Prostate gland (tissue), 2 donors: ENCODE results near the gene TMSB4X. TPM values are rescaled to one million over a fixed set of nuclear protein-coding genes. Genes with fewer than 3 reads are reported as not detected.

Experiments used
- DNase-seq: peaks from one replicate; pipeline ENCODE4 v3.0.0-alpha.2; 2019; ENCODE audit warnings: low spot score
- H3K27ac ChIP-seq, 2 donors: fragments of 200-600 bp; sonication (generic); 2 replicates each; pipeline ENCODE4 v1.5.1; 2017 to 2019
- H3K27me3 ChIP-seq: fragments of 200-600 bp; sonication (generic); replicated peaks from 2 replicates; pipeline ENCODE4 v1.5.1; 2019; ENCODE audit not compliant: insufficient read depth
- H3K36me3 ChIP-seq, 2 donors: fragments of 200-600 bp; sonication (generic); 1 replicate in 1 of 2; 2 replicates in 1 of 2; pipeline versions ENCODE4 v1.5.1 to v1.8.1; 2017 to 2019
- H3K4me1 ChIP-seq: fragments of 200-600 bp; sonication (generic); replicated peaks from 2 replicates; pipeline ENCODE4 v1.5.1; 2019
- H3K4me3 ChIP-seq, 2 donors: fragments of 200-600 bp; sonication (generic); 2 replicates each; pipeline ENCODE4 v1.5.1; 2017 to 2019
- H3K9me3 ChIP-seq: fragments of 200-600 bp; sonication (generic); 2 replicates; pipeline ENCODE4 v1.5.1; 2017
- CTCF ChIP-seq, 4 experiments: fragments of 200-600 bp in 2 of 4; fragments of 450-650 bp in 2 of 4; sonication (generic) in 2 of 4; IDR thresholded peaks; 1 replicate in 3 of 4; 2 replicates in 1 of 4; pipeline ENCODE4 v1.5.1; 2016 to 2019; ENCODE audit warnings: antibody characterized with exemption in 4 of 4, mild to moderate bottlenecking in 2 of 4, moderate library complexity in 2 of 4
- POLR2A ChIP-seq: fragments of 450-650 bp; IDR thresholded peaks from one replicate; pipeline ENCODE4 v1.6.1; 2016; ENCODE audit warnings: antibody characterized with exemption, mild to moderate bottlenecking
- POLR2AphosphoS5 ChIP-seq: sonication (generic); formaldehyde crosslinking; IDR thresholded peaks from one replicate; pipeline ENCODE4 v1.6.1; 2017; ENCODE audit warnings: antibody characterized with exemption
- WGBS: methylation state at CpG from one replicate; pipeline ENCODE4 v1.1.5; 2018; 5-methylcytosine and 5-hydroxymethylcytosine counted together
- intact Hi-C: fragments of 100-400 bp; cut with DNase I; formaldehyde crosslinking; loops from one replicate; pipeline ENCODE4 v1.14.2; 2022
- total RNA-seq, 2 donors: library from RNA; depleted of rRNA; stranded (reverse); fragments of >200 nt; gene quantifications; one replicate each; pipeline ENCODE4 v1.1.0, GENCODE V29; 2016

Gene TMSB4X
- total RNA-seq, 2 donors from 2014 or later = 1,116 to 1,330 TPM

- TF ChIP-seq POLR2A (no peak), POLR2AphosphoS5 (no peak), CTCF (IDR thresholded peaks at IDR 0.05) (no peak)
- no peaks in the 10 kb centered on the region for H3K4me1 ChIP-seq
- no peak overlapping the region for H3K4me3 ChIP-seq
- WGBS = 81% methylated on average over 9 of the region's 9 CpGs
- H3K27ac ChIP-seq = no peak overlapping the region
- H3K27me3 ChIP-seq = no peaks in the 10 kb centered on the region
- H3K36me3 ChIP-seq = no peaks in the 10 kb centered on the region
- DNase-seq = no peak
- no peaks in the 10 kb centered on the region for H3K9me3 ChIP-seq
- intact Hi-C loops = loop anchor here (10.0 kb wide), 1 partner anchor 690 kb away; no protein-coding TSS in a partner anchor
Measured at GRCh38 chrX:12954376-12954775, 20.5 kb upstream of the TMSB4X start.

GRCh38 chrX:12954981-12955380 lies 19.9 kb upstream of the TMSB4X start:
- Histone ChIP-seq H3K27ac (no peak overlapping the region), H3K4me3 (no peak overlapping the region), H3K9me3 (no peaks in the 10 kb centered on the region), H3K27me3 (no peaks in the 10 kb centered on the region), H3K4me1 (no peaks in the 10 kb centered on the region), H3K36me3 (no peaks in the 10 kb centered on the region)
- 86% methylated on average over 2 of the region's 4 CpGs for WGBS
- intact Hi-C loops = loop anchor here (10.0 kb wide), 1 partner anchor 690 kb away; no protein-coding TSS in a partner anchor
- TF ChIP-seq POLR2AphosphoS5 (no peak), POLR2A (no peak), CTCF (IDR thresholded peaks at IDR 0.05) (no peak)
- DNase-seq = no peak

- no peaks in the 10 kb centered on the region for H3K4me1 ChIP-seq
- DNase-seq = no peak
- 48% methylated on average over 15 of the region's 20 CpGs for WGBS
- H3K4me3 ChIP-seq = no peak overlapping the region
- intact Hi-C loops = loop anchor here (10.0 kb wide), 1 partner anchor 689 kb away; no protein-coding TSS in a partner anchor
- TF ChIP-seq CTCF (IDR thresholded peaks at IDR 0.05) (no peak), POLR2A (no peak), POLR2AphosphoS5 (peak; percentile 4)
- peak overlapping the region in 1 of 2 donors; percentile 35 for H3K27ac ChIP-seq
- H3K9me3 ChIP-seq = no peaks in the 10 kb centered on the region
- no peaks in the 10 kb centered on the region for H3K27me3 ChIP-seq
- no peaks in the 10 kb centered on the region for H3K36me3 ChIP-seq
Measured at GRCh38 chrX:12955882-12956703, 18.8 kb upstream of the TMSB4X start.

- H3K27ac ChIP-seq = peak overlapping the region in 1 of 2 donors; percentile 35
- no peaks in the 10 kb centered on the region for H3K36me3 ChIP-seq
- intact Hi-C loops = loop anchor here (10.0 kb wide), 1 partner anchor 688 kb away; no protein-coding TSS in a partner anchor
- no peaks in the 10 kb centered on the region for H3K9me3 ChIP-seq
- H3K4me3 ChIP-seq = no peak overlapping the region
- H3K27me3 ChIP-seq = no peaks in the 10 kb centered on the region
- TF ChIP-seq POLR2AphosphoS5 = peak; percentile 21
- no peak for TF ChIP-seq CTCF (IDR thresholded peaks at IDR 0.05)
- TF ChIP-seq POLR2A = no peak
- WGBS = 57% methylated on average over 8 of the region's 8 CpGs
- no peaks in the 10 kb centered on the region for H3K4me1 ChIP-seq
- DNase-seq = no peak
Measured at GRCh38 chrX:12956704-12957534, 18.0 kb upstream of the TMSB4X start.
